ENCODE measurements around the gene OR10J1.

Gene OR10J1

GRCh38 chr1:159459551-159459950 lies 20.0 kb downstream of the OR10J1 start:
- no peak for DNase-seq (ENCODE audit: low spot score)
- TF ChIP-seq CTCF (IDR thresholded peaks at IDR 0.05; ENCODE audit: extremely low read depth, missing control alignments) = no peak

GRCh38 chr1:159465191-159465603 lies 25.7 kb downstream of the OR10J1 start:
- no peak for DNase-seq (ENCODE audit: low spot score)
- TF ChIP-seq CTCF (IDR thresholded peaks at IDR 0.05; ENCODE audit: extremely low read depth, missing control alignments) = no peak

GRCh38 chr1:159468321-159468720 lies 28.8 kb downstream of the OR10J1 start:
- no peak for TF ChIP-seq CTCF (IDR thresholded peaks at IDR 0.05; ENCODE audit: extremely low read depth, missing control alignments)
- no peak for DNase-seq (ENCODE audit: low spot score)

GRCh38 chr1:159469921-159470533 lies 30.5 kb downstream of the OR10J1 start:
- DNase-seq (ENCODE audit: low spot score) = no peak
- TF ChIP-seq CTCF (IDR thresholded peaks at IDR 0.05; ENCODE audit: extremely low read depth, missing control alignments) = no peak

- no peak for DNase-seq (ENCODE audit: low spot score)
- no peak for TF ChIP-seq CTCF (IDR thresholded peaks at IDR 0.05; ENCODE audit: extremely low read depth, missing control alignments)
These were observed 33.8 kb downstream of the OR10J1 start for GRCh38 chr1:159473335-159473734.

- no peak for TF ChIP-seq CTCF (IDR thresholded peaks at IDR 0.05; ENCODE audit: extremely low read depth, missing control alignments)
- no peak for DNase-seq (ENCODE audit: low spot score)
These were observed 35.4 kb downstream of the OR10J1 start for GRCh38 chr1:159474926-159475325.

GRCh38 chr1:159483501-159483900 lies 44.0 kb downstream of the OR10J1 start:
- no peak for DNase-seq (ENCODE audit: low spot score)
- no peak for TF ChIP-seq CTCF (IDR thresholded peaks at IDR 0.05; ENCODE audit: extremely low read depth, missing control alignments)

Measured in GM20000 (cell line).